ENCODE data around the gene SFMBT2.
A peak's percentile ranks its signal among the peaks of the same experiment; 100 is the strongest.
"Not testable (repeated sequence)": the region's sequence is repeated elsewhere in the genome, so short reads cannot be mapped to it uniquely, and the experiment has no call there.

SFMBT2 gene

GRCh38 chr10:7389844-7390243, 21.0 kb downstream of the SFMBT2 start:
- H3K79me2 ChIP-seq (ENCODE audit: control insufficient read depth, low read length): peaks cover 91% of the 10 kb centered on the region
- H3K36me3 ChIP-seq (ENCODE audit: control insufficient read depth, low read length): no peaks in the 10 kb centered on the region
- H3K27me3 ChIP-seq (ENCODE audit: control insufficient read depth, low read length): no peaks in the 10 kb centered on the region
- no peak for TF ChIP-seq EZH2phosphoT487 (IDR thresholded peaks at IDR 0.05; ENCODE audit: borderline replicate concordance, low read length)
- TF ChIP-seq, protein P1, sequence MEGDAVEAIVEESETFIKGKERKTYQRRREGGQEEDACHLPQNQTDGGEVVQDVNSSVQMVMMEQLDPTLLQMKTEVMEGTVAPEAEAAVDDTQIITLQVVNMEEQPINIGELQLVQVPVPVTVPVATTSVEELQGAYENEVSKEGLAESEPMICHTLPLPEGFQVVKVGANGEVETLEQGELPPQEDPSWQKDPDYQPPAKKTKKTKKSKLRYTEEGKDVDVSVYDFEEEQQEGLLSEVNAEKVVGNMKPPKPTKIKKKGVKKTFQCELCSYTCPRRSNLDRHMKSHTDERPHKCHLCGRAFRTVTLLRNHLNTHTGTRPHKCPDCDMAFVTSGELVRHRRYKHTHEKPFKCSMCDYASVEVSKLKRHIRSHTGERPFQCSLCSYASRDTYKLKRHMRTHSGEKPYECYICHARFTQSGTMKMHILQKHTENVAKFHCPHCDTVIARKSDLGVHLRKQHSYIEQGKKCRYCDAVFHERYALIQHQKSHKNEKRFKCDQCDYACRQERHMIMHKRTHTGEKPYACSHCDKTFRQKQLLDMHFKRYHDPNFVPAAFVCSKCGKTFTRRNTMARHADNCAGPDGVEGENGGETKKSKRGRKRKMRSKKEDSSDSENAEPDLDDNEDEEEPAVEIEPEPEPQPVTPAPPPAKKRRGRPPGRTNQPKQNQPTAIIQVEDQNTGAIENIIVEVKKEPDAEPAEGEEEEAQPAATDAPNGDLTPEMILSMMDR (IDR thresholded peaks at IDR 0.05; ENCODE audit: low read depth, low read length, poor library complexity, severe bottlenecking): no peak
- H3K9me2 ChIP-seq (replicated peaks; ENCODE audit: control insufficient read depth, low read length): no peaks in the 10 kb centered on the region
- H3K4me3 ChIP-seq (ENCODE audit: low read length): peak overlapping the region; percentile 19; the same call in 1 of the 2 replicates
- peak overlapping the region; percentile 52 for H3K4me2 ChIP-seq (ENCODE audit: low read length)
- no peaks in the 10 kb centered on the region for H3K9me3 ChIP-seq (ENCODE audit: control insufficient read depth, insufficient read depth, low read length)
- H3F3A ChIP-seq (ENCODE audit: control insufficient read depth, insufficient read depth): peaks cover 7% of the 10 kb centered on the region; the same call in 1 of the 2 replicates
- peaks cover 29% of the 10 kb centered on the region for H3K4me1 ChIP-seq (ENCODE audit: control insufficient read depth, low read length)
- peaks cover 24% of the 10 kb centered on the region for H4K20me1 ChIP-seq (ENCODE audit: control insufficient read depth, insufficient read depth, low read depth, low read length)
- no peak overlapping the region for H3K27ac ChIP-seq (ENCODE audit: low read depth, low read length)

GRCh38 chr10:7389346-7389745, 21.5 kb downstream of the SFMBT2 start:
- Histone ChIP-seq H3K4me3 (ENCODE audit: low read length) (peak overlapping the region; percentile 26), H3K36me3 (ENCODE audit: control insufficient read depth, low read length) (no peaks in the 10 kb centered on the region), H3K27me3 (ENCODE audit: control insufficient read depth, low read length) (no peaks in the 10 kb centered on the region), H3F3A (ENCODE audit: control insufficient read depth, insufficient read depth) (peaks cover 7% of the 10 kb centered on the region; the same call in 1 of the 2 replicates), H3K4me1 (ENCODE audit: control insufficient read depth, low read length) (peaks cover 29% of the 10 kb centered on the region), H3K4me2 (ENCODE audit: low read length) (peak overlapping the region; percentile 52), H3K9me2 (replicated peaks; ENCODE audit: control insufficient read depth, low read length) (no peaks in the 10 kb centered on the region), H3K79me2 (ENCODE audit: control insufficient read depth, low read length) (peaks cover 91% of the 10 kb centered on the region), H3K9me3 (ENCODE audit: control insufficient read depth, insufficient read depth, low read length) (no peaks in the 10 kb centered on the region), H4K20me1 (ENCODE audit: control insufficient read depth, insufficient read depth, low read depth, low read length) (peaks cover 24% of the 10 kb centered on the region), H3K27ac (ENCODE audit: low read depth, low read length) (no peak overlapping the region)
- TF ChIP-seq, protein P1 (IDR thresholded peaks at IDR 0.05; ENCODE audit: low read depth, low read length, poor library complexity, severe bottlenecking): no peak
- TF ChIP-seq EZH2phosphoT487 (IDR thresholded peaks at IDR 0.05; ENCODE audit: borderline replicate concordance, low read length): no peak

DNA sequence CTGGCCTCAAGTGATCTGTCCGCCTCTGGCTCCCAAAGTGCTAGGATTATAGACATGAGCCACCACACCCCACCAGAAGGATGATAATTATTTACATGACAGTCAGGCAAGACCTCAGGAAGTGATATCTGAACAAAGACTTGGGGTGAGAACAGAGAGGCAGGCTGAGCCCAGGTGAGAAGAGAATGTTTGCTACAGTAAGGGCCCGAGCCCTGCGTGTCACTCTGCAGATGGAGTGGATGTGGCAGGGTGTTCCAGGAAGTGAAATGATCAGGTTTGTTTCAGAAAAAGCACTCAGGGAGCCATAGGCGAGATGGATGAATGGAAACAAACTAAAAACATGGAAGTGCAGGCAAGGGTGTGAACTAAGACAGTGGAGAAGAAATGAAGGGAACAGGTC, 22.2 kb downstream of the SFMBT2 start:
- no peak for TF ChIP-seq EZH2phosphoT487 (IDR thresholded peaks at IDR 0.05; ENCODE audit: borderline replicate concordance, low read length)
- TF ChIP-seq, protein P1 (IDR thresholded peaks at IDR 0.05; ENCODE audit: low read depth, low read length, poor library complexity, severe bottlenecking): no peak
- Histone ChIP-seq H3K27ac (ENCODE audit: low read depth, low read length) (no peak overlapping the region), H3K27me3 (ENCODE audit: control insufficient read depth, low read length) (no peaks in the 10 kb centered on the region), H3K4me2 (ENCODE audit: low read length) (peak overlapping the region; percentile 52), H3F3A (ENCODE audit: control insufficient read depth, insufficient read depth) (peaks cover 7% of the 10 kb centered on the region; the same call in 1 of the 2 replicates), H3K79me2 (ENCODE audit: control insufficient read depth, low read length) (peaks cover 87% of the 10 kb centered on the region), H4K20me1 (ENCODE audit: control insufficient read depth, insufficient read depth, low read depth, low read length) (peaks cover 24% of the 10 kb centered on the region), H3K4me1 (ENCODE audit: control insufficient read depth, low read length) (peaks cover 29% of the 10 kb centered on the region), H3K9me3 (ENCODE audit: control insufficient read depth, insufficient read depth, low read length) (no peaks in the 10 kb centered on the region), H3K9me2 (replicated peaks; ENCODE audit: control insufficient read depth, low read length) (no peaks in the 10 kb centered on the region), H3K4me3 (ENCODE audit: low read length) (no peak overlapping the region), H3K36me3 (ENCODE audit: control insufficient read depth, low read length) (no peaks in the 10 kb centered on the region)

DNA sequence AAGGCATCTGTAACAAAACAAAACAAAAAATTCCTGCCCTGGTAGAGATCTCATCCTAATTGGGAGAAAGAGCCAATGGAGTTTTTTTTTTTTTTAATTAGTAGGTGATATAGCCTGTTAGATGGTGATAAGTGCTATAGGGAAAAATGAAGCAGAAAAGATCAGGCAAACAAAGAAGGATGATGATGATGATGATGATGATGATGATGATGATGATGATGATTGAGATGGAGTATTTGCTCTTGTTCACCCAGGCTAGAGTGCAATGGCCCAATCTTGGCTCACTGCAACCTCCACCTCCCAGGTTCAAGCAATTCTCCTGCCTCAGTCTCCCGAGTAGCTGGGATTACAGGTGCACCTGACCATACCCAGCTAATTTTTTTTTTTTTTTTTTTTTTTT, 22.7 kb downstream of the SFMBT2 start:
- H3F3A ChIP-seq (ENCODE audit: control insufficient read depth, insufficient read depth); H3K4me3 ChIP-seq (ENCODE audit: low read length); H3K27ac ChIP-seq (ENCODE audit: low read depth, low read length); H3K4me2 ChIP-seq (ENCODE audit: low read length); H3K27me3 ChIP-seq (ENCODE audit: control insufficient read depth, low read length); H3K36me3 ChIP-seq (ENCODE audit: control insufficient read depth, low read length); H3K9me3 ChIP-seq (ENCODE audit: control insufficient read depth, insufficient read depth, low read length); H3K9me2 ChIP-seq (replicated peaks; ENCODE audit: control insufficient read depth, low read length): not testable (repeated sequence)
- Histone ChIP-seq H3K79me2 (ENCODE audit: control insufficient read depth, low read length) (peaks cover 87% of the 10 kb centered on the region), H3K4me1 (ENCODE audit: control insufficient read depth, low read length) (peaks cover 29% of the 10 kb centered on the region), H4K20me1 (ENCODE audit: control insufficient read depth, insufficient read depth, low read depth, low read length) (peaks cover 24% of the 10 kb centered on the region)
